NCI-H146 treated with DMSO at 0.1 percent for 48 hours (cell line): Measurements from ENCODE around the gene ITGA6.

Experiments used
- DNase-seq: peaks from one replicate; lab custom pipeline; 2025; ENCODE audit not compliant: unreplicated experiment; lab: John Stamatoyannopoulos, UW

Gene ITGA6

GRCh38 chr2:172439911-172440310 lies 12.5 kb downstream of the ITGA6 start:
- DNase-seq: no peak

- no peak for DNase-seq
Observed at GRCh38 chr2:172440795-172441194, 13.4 kb downstream of the ITGA6 start.

- peak; percentile 51 for DNase-seq
Observed at GRCh38 chr2:172442072-172442895, 14.9 kb downstream of the ITGA6 start.

GRCh38 chr2:172445851-172446250 lies 18.5 kb downstream of the ITGA6 start:
- DNase-seq: no peak

- DNase-seq: no peak
Observed at GRCh38 chr2:172446474-172447063, 19.2 kb downstream of the ITGA6 start.

- no peak for DNase-seq
Observed at GRCh38 chr2:172447811-172448493, 20.6 kb downstream of the ITGA6 start.

GRCh38 chr2:172448544-172449267 lies 21.3 kb downstream of the ITGA6 start:
- no peak for DNase-seq

GRCh38 chr2:172449911-172450550 lies 22.6 kb downstream of the ITGA6 start:
- DNase-seq: no peak

GRCh38 chr2:172451923-172452322 lies 24.5 kb downstream of the ITGA6 start:
- DNase-seq: no peak

- DNase-seq: no peak
Observed at GRCh38 chr2:172452845-172453244, 25.5 kb downstream of the ITGA6 start.

DNA sequence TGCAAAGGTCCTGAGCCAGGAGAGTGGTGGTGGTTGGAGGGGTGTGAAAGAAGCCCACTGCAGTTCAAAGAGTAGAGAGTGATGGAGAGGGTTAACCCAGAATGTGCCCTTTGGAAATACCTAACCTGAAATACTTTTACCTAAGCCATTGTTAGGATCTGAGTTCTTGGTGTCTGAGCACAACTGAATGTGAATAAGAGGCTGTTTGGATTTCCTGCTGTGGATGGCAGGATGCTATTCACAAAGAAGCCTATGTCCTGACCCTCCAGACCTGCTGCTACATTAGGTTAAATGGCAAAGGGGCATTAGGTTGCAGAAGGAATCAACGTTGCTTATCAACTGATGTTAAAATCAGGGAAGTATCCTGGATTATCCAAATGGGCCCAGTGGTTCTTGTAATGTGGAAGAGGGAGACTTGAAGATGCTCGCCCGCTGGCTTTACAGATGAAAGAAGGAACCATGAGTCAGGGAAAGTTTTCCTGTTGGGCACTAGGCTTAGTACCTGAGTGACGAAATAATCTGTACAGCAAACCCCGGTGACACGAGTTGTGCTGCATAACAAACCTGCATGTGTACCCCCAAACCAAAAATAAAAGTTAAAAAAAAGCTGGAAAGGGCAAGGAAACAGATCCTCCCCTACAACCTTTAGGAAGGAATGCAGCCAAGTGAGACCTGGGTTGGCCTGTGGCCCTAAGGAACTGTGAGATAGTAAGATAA lies 27.2 kb downstream of the ITGA6 start:
- no peak for DNase-seq

- DNase-seq: no peak
Observed at GRCh38 chr2:172455121-172455515, 27.7 kb downstream of the ITGA6 start.

DNA sequence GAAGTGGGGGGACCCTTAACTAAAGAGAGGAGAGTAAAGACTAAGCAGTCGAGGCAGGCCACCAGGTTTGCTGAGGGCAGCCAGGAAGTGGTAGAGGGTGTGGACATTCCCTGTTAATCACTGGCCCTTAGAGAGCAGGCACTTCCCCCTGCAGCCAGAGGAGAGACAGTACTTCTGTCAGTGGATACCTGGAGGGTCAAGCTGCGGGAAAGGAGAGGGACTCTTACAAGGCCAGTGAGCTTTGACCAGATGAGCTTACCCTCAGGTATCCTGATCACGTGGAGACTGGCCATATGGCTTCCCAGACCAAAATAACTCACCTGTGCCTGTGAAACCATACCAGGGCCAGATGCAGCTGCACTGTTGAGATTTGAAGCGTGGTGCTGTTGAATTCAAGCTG lies 28.6 kb downstream of the ITGA6 start:
- DNase-seq: no peak

DNA sequence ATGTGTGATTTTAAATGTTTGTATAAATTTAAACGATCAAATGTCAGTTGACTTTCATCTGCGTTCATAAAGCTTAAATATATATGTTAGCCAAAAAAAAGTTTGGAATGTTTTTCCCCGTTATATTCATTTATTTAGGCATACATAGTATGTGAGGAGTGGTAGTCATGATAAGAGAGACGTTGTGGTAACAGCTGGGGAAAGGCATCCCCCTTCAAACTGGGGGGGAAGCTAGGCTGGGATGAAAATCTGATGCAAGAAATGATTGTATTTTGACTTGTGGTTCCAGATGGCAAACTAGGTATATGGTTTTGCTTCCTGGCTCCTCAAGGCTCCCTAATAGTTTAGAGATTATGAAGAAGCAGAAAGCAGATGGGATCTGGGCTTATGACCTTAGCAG lies 30.1 kb downstream of the ITGA6 start:
- no peak for DNase-seq

DNA sequence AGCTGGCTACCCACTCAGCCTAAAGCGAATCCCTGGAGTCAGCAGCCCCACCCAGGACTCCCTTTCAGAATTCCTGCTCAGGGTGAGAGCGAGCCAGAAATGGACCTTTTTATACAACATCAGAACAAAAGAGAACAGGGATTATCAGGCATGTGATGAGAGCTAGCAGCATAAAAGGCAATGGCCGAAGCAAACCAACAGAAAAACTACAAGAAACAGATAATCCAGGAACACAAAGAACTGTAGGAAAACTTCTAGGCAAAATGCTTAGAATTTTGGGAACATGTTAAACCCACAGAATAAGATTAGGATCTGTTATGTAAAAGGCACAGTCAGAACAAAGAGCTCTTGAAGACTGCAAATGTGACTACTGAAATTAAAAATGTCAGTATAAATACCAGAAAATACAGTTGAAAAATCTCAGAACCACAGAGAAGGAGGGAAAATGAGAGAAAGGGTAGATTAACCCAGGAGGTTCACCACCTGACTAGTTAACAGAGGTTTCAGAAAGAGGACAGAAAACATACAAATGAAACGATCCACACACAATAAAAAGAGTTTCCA lies 31.3 kb downstream of the ITGA6 start:
- no peak for DNase-seq

- no peak for DNase-seq
Observed at GRCh38 chr2:172460780-172461201, 33.4 kb downstream of the ITGA6 start.

DNA sequence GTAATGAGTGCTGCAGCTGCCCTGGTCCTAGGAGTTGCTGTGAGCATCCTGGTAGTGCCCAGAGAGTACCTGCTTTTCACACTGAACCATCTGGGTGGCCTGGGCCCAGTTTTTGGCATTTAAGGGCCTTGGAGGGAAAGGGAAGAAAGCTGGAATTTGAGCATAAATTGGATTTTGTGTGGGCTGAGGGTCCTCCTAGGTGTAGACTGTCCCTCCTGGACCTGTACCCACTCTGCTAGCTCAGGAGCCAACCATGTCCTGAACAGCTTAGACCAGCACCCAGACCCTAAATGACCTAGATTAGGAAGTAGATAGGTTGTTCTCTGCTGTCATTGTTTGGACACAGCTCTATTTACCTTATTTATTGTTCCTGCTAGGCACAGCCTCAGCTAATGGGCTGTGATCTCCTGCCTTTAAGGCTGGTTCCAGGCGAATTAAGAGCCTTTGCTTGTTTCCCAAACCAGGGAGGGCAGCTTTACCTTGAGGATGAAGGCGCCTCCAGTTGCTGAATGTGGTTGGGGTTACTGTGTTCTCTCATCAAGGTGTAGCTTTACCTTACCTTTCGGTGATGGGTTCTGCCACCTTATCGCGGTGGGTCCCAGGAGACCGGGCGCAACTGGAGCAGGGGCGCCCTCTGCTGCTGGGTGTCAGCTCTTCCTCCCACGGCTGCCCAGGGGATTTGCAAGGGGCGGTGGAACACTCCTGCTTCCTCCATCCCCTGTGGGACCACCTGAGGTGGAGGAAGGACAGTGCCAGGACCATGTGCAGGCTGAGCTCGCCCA lies 34.4 kb downstream of the ITGA6 start:
- peak; percentile 40 for DNase-seq

GRCh38 chr2:172462373-172462848 lies 35.0 kb downstream of the ITGA6 start:
- no peak for DNase-seq

GRCh38 chr2:172462849-172463381 lies 35.5 kb downstream of the ITGA6 start:
- no peak for DNase-seq
